ENCODE results near the gene ZNF385C.
"Not testable (repeated sequence)": the region's sequence is repeated elsewhere in the genome, so short reads cannot be mapped to it uniquely, and the experiment has no call there.

The ZNF385C gene

DNA sequence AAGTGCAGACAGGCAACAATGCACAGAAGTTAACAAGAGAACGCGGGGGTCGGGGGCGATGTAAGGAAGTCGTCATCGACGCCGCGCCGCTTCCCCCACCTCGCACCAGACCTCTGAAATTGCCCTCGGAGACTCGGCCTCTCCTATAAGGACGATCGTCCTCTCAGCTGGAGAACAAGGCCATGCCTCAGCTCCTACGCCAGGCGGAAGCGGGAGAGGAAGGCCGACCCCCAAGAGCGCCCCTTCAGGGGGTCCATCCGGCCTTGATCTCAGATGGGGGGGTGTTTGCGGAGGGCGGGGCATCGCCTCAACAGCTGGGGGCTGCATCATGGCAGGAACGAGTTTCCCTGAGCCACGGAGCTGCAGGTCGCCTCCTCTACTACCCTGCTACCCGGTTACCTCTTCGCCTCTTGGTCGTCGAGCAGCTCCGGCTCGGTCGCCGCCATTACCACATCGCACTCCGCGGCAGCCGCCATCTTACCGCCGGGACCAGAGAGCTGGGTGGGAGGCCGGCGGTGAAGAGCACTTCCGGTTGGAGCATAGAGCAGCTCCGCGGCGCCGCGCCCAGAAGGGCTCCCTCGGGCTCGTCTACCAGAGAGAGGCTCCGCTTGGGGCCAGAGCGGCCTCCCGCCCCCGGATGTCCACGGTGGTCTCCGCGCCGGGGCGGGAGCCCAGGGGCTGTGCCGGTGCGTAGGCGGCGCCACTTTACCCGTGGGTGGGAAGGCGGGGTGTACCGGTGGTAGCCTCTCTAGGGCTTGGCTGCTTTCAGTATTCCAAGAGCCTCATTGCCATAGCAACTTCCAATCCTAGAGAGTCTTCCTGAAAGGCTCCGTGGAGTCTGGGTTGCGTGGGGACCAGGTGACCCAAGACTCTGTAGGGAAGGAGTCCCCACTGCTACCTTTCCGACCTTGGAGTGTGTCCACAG, 81.1 kb downstream of the ZNF385C start, which contains the start of gene DNAJC7:
Gene DNAJC7 (minus strand): TSS at position 499 of the 925 bp plus-strand sequence. CDS start 23 bp downstream, at position 476.
- peak; percentile 96 for DNase-seq

DNA sequence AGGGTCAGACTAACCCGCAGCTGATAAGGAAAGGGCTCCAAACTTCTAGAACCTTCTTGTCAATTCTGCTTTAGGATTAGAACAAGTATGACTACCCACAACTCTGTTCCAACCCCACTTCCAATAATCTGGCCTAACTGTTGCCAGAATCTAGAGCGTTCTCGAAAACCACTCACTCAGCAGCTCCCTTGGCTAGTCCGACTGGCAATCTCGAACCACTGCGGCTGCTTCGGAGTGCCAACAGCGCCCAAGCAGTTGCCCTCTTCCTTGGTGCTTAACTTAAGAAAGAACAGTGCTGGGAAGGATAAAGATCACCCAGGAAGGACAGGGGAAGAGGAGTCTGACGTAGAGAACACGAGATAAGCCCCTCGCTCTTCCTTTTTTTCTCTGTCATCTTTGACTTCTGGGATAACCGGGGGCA, 81.9 kb downstream of the ZNF385C start:
- DNase-seq, result peak; percentile 29

DNA sequence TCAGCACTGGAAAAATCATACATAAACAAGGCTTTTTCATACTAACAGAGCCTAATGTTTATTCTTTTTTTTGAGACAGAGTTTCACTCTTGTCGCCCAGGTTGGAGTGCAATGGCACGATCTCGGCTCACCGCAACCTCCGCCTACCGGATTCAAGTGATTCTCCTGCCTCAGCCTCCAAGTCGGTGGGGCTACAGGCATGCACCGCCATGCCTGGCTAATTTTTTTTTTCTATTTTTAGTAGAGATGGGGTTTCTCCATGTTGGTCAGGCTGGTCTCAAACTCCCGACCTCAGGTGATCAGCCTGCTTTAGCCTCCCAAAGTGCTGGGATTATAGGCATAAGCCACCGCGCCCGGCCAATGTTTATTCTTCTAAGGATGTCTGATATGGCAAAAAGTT, 84.5 kb downstream of the ZNF385C start:
- DNase-seq, result not testable (repeated sequence)

DNA sequence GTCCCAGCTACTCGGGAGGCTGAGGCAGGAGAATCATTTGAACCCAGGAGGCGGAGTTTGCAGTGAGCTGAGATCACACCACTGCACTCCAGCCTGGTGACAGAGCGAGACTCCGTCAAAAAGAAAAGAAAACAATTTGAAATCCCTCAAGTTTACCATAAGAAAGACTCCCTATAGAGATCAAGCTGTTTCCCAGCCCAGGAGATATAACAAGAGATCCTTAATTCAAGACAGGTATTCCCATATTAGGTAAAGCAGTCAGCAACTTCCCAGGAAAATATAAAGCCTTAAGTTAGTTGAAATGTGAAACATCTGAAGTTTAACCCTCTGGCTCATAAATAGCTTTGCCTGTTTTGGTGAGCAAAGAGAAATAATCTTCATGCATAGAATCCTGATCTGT, 85.9 kb downstream of the ZNF385C start:
- DNase-seq, result not testable (repeated sequence)

DNA sequence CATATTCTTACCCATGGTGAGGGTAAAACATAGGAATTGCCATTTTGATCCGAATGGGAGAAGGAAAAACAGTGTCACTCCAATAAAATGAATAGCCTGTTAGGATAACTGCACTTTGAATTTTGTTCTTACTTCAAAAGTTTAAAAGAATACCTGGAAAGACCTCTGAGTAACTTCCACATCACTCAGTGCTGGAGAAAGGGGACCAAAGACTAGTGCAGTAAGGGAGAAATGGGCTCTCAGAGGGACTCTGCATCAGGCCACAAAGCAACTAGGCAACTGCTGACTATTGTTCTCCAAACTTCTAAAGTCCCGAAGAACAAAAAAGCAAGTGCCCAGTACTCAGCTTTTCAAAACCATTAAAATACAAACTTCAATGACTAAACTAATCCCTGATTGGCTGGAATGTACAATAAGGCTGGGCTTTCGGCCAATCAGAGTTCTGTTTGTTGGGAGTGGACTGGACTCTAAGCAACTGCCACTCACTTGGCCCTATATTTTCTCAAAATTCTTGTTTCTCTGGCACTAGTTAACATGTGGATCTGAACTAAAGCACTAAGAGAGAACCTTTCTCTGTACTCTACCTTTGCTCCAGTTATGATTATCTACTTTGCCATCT, 87.3 kb downstream of the ZNF385C start:
- no peak for DNase-seq

DNA sequence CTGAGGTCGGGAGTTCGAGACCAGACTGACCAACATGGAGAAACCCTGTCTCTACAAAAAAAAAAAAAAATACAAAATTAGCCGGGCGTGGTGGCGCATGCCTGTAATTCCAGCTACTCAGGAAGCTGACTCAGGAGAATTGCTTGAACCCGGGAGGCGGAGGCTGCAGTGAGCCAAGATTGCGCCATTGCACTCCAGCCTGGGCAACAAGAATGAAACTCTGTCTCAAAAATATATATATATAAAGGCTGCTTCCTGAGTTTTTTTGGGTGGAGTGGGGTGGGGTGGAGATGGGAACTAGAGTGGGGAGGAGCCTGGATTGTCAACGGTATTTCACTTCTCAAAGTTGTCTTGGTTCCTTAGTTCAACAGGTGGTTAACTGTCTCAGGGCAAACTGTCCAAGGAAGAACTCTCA, 88.0 kb downstream of the ZNF385C start:
- not testable (repeated sequence) for DNase-seq

DNA sequence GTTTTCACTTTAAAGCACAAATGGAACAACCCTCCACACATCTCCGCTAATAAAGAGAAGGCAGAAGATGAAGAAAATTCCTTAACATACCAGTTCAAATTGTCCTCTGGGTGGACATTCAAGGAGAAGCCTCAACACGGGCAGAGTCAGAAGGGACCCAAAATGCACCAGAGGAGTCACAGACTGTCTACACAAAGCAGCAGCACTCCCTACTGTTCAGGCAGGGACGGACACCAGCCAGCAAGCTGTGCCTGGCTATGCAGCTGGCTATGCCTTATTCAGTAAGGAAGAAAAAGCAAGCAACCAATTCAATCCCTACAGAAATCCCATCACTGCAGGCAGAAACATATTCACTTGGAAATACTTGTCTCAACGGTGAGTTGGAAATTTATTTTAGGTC, 89.1 kb downstream of the ZNF385C start:
- DNase-seq, result no peak

DNA sequence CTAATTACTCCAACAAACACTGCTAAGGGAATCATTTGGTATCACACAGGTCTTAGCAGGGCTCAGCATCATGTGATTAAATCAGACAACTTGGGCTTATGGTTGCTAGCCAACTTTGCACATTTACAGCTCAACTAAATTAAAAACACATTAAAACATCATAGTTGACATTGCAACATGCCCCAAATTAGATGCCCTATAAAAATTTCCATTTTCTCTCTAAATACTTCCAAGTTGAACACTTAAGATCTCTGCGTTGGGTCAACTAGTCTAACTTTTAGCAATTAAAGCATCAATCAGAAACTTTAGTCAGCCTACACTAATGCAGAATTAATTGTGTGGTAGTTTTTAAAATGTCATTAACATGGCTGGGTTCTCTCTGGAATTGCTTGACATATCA, 93.1 kb downstream of the ZNF385C start:
- no peak for DNase-seq

DNA sequence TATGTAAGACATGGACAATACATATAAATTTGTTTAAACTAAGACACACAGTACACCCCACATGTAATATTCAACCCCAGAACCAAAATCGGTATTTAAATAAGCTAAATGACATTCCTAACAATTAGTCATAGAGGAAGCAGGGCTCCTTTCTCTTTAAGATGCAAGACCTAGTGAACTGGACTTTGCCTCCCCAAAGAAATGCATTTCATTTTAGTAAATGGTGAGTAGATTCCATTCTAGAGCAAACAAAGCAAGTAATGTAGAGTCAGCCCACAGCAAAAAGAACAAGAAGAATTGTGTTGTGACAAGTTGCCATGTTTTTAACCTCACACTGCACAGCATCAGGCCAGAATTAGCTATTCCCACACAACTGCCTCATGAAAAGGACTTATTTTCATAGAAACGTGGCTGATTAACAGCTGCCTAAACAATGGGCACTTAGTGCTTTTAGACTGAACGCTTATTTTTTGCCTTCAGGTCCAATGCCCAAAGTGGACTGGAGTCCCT, 95.4 kb downstream of the ZNF385C start:
- no peak for DNase-seq

DNA sequence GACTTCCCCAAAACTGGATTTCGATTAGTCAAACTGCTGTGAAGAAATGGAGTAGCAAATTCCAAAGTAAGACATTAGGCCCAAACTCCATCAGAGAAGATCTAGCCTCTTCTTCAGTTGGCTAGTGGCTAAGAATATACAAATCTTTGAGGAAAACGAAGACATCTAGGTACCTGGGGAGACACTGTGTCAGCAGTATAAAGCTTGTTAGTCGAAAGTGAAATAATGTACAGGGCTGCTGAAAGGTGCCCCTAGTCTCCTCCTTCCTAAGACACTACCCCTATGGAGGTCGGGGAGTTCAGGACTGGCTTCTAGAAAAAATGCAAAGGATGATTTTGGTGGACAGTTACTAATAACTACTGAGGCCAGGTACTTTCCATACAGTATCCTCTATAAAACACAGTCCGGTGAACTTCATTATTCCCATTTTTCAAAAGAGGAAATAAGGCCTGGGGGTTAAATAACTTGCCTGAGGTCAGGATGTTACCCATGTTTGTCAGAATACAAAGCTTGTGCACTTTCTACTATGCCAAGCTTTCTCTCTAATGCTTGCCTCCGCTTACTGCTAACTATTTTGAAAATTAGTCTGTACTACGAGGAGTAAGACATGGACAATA, 96.0 kb downstream of the ZNF385C start:
- DNase-seq, result no peak

DNA sequence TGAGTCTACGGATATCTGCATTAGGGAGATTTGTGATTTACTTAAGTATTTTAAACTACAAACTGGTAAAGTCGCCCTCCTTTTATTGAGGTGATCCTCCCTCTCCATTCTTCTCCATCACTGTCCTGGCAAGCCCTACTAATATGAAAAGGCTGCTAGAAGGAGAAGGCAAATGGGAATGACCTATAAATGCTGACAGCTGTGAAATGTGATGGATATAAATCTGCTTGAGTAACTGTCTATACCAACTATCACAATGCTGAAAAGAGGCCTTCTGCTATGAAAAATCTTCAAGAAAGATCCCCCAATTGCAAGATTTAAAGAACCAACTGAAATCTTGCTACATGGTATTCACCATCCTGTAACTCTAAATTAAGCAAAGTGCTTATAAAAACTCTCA, 96.5 kb downstream of the ZNF385C start:
- DNase-seq, result no peak

DNA sequence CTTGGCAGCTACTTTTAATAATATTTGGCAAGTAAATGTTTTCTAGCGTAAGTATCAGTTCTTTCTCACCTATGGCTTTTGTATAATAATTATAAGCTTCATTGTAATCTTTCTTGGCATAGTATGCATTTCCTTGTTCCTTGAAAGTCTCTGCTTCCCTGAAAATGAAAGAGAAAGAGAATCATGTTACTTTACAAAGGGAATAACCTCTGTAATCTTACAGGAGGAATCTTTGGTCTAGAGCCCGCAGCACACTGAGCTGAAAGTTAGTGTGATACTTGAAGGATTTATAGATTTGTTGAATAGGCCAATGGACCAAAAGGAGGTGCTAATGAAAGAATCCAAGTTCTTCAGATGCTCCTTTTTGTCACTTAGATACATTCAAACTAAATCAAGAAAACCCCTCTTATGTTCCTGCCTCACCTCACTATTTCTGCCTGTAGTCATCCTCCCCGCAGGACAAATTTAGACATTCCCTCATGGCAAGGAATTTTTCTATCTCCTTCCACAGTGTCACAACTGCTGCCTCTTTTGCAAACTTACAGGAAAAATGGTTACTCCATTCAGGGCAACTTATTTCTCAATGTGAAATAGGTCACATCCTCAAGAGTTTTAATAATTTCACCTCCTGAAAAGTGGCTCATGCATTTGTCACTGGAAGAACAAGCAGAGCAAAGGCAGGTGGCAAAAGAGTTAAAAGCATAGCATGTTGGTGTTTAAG, 97.7 kb downstream of the ZNF385C start:
- DNase-seq, result no peak

DNA sequence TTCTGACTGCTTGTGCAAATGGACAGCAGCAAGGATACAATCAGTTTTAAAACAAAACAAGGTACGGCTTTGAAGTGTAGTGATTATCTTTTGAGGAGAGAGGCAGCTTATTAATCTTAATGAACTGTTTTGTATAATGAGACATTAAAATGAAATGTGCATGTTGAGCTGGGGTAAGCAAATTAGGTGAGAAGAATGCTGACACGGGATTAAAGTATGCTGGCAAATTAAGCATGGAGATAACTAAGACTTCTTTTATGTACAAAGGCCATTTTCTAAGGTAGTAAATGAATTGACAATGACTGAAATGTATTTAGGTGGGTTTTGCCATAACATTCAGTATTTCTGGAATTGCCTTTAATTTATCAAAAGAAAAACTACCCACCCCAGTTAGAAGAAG, 99.8 kb downstream of the ZNF385C start:
- no peak for DNase-seq

DNA sequence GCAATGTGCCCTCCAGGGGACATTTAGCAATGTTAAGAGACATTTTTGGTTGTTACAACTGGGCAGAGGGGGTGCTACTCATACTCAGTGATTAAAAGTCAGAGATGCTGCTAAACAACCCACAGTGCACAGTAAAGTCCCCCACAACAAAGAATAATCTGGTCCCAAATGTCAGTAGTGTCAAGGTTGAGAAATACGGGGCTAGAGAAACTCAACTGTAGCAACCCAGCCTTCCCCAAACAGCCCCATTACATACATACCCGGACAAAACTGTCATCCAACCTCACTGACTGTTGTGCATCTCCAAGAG, 101.5 kb downstream of the ZNF385C start:
- no peak for DNase-seq

DNA sequence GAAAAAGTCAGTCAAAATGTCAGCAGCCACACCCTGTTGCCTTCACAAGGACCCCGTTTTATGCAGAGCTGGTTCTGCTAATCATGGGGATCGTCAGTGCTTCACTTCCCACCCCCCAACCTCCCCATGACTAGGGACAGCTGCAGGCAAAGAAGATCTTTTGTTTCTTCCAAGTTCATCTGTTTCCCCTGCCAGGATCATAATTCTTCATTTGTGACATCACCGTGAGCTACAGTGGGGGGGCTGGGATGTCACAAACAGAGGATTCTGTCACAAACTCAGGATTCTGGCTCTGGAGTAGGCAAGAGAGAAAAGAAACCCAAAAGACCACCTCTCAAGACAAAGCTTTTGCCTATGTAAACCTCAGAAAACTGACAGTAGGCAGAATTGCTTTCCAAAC, 105.7 kb downstream of the ZNF385C start:
- no peak for DNase-seq

DNA sequence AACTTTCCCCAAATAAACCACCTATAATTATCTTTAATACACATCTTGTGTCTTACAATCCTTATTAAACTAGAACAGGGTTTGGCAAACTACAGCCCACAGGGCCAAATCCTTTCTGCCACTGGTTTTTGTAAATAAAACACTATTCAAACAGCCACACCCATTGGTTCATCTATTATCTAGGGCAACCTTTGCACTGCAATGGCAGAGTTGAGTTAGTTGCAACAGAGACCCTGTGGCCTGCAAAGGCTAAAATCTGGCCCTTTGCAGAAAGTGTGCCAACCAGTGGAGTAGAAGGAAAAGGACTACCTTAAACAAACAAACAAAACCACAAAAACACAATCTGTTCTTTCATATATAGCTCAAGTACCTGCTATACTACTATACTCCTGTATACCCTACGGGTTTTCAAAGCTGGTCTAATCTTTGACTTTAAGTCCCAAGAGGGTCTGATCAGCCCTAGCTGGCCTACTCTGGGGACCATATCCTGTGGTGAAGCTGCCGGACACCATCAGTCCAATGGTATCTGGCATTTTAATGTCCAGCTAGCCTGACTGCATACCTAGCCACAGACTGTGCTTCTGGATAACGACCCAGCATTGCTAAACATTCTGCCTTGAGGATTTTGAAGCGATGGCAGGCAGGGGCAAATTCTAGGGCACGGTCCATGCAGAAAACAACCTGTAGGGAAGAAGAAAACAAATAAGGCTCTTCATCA, 108.4 kb downstream of the ZNF385C start:
- DNase-seq, result no peak

DNA sequence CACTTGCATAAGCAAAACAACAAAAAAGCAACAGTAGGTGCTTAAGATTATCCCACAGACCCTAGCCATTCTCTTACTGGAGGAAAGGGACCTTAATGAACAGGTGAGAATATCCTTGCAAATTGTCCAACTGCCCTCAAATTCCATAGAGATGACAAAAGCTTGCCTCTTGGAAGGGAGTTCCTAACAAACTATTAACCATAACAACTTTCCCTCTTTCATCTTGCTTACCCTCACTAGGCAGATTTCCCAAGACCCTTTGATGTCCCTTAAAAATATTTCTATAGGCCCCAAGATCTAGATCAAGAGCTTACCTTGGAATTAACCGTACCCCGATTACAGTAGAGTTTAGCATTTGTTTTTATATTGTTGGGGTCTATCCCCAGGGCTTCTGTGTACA, 109.9 kb downstream of the ZNF385C start:
- DNase-seq, result no peak

DNA sequence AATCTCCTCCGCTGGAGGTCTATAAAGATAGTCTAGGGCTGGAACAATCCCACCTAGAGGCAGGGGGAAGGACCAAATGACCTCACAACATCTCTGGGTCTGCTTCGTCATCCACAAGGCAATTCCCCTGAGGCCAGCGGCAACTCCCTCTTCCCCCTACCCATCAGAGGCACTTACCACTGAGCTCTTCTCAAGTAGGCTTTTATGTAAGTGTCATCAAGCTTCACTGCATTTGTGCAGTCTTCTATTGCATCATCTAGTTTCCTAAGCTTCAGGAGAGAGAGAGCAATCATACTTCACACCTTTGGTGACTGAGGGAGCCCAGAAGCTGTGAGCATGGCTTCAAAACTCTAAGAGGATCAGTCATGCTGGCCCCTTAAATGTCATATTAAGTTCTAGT, 110.6 kb downstream of the ZNF385C start:
- DNase-seq, result peak; percentile 42

DNA sequence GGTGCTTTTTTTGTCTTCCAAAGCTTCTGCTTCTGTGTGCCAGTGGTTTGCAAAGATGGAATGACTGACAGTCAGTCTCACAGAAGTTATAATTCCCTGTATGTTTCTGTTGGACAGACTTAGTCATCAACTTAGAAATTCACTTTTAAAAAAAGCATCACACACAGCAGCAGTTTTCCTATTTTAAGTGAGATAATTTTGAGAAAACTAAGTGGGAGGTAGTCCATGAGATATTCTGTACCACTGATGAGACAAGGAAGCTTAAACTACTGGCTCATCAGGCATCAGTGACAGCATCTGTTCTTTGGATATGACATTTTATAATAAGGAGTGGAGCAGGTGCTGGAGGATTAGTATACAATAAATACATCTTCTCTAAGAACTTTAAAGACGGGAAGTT, 111.6 kb downstream of the ZNF385C start:
- no peak for DNase-seq

DNA sequence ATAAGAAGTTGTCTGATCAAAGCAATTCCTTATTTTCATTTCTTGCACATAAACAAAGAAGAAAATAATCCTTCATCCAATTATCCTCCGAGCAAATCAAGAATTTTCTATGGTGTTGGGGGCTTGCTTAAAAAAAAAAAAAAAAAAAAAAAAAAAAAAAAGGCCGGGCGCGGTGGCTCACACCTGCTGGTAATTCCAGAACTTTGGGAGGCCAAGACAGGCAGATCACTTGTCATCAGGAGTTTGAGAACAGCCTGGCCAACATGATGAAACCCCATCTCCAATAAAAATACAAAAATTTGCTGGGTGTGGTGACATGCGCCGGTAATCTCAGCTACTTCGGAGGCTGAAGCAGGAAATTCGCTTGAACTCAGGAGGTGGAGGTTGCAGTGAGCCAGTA, 112.4 kb downstream of the ZNF385C start:
- DNase-seq, result no peak

DNA sequence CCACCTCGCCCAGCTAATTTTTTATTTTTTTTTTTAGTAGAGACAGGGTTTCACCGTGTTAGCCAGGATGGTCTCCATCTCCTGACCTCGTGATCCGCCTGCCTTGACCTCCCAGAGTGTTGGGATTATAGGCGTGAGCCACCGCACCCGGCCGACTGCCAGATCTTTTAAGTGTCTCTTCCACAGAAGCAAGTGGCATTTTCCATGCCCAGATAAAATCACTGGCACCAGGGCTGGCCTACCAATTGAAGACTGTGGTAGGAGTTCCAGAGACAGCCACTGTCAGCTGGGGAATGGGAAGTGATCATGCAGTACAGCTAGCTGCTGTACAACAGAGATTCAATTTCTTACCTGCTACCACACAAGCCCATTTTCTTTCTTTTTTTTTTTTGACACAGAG, 113.8 kb downstream of the ZNF385C start:
- no peak for DNase-seq

DNA sequence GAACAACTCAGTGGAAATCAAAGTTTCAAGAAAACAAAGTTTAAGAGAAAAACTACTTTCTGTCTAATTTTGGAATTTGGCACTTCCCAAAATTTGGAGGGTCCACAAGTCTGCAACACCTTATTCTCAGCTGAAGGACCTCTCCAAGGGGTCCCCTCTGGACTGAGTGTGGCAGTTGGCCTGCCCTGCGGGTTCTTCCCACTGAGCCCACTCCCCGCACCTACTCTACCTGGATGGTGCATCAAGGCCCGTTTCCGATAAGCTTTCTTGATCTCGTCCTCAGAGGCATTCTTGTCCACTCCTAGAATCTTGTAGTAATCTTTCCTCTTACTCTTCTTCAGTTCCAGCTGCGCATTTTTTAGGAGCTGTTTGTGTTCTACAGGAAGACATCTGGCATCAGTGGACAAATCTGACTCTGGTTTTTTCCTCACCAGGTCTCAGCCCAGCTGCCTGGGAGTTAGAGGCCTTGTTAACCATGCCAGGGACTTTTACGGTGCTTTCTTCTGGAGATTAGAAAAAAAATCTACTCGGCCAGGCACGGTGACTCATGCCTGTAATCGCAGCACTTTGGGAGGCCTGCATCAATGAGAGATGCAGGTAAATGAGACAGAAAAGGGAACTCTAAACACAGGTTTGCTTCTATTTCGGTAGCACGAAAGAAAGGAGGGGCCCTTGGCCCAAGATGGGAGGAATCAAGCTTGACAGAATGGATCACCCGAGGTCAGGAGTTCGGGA, 116.1 kb downstream of the ZNF385C start:
- DNase-seq, result no peak
